AG09309 (cell line): ENCODE measurements around the gene NDUFS3.
"Not testable (repeated sequence)": the region's sequence is repeated elsewhere in the genome, so short reads cannot be mapped to it uniquely, and the experiment has no call there.

ENCODE experiments used
- DNase-seq: peaks from one replicate; pipeline ENCODE4 v3.0.0-alpha.2; 2010; ENCODE audit warnings: low read depth
- H3K4me3 ChIP-seq: 2 replicates; pipeline ENCODE4 v1.5.1; 2011; ENCODE audit warnings: mild to moderate bottlenecking, low read depth, low read length, moderate library complexity; ENCODE audit not compliant: control insufficient read depth
- TF ChIP-seq, protein P1 (sequence below): IDR thresholded peaks from 2 replicates; pipeline ENCODE4 v1.5.1; 2011; ENCODE audit warnings: mild to moderate bottlenecking, low read depth, low read length, inconsistent platforms; ENCODE audit not compliant: insufficient read depth, control insufficient read depth; ENCODE audit errors: missing control alignments

NDUFS3 gene

DNA sequence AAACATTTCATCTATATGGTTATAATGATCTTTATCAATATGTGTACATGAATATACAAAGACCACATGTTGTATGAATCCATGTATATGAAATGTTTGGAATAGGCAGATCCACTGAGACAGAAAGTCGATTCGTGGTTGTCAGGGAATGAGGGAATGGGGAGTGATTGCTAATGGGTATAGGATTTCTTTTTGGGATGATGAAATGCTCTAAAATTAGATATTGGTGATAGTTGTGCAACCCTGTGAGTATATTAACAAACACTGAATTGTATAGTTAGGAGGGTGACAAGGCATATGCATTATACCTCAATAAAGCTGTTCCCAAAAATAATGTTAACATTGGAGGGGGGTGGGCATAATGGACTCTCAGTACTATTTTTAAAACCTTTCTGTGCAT is 18.4 kb upstream of the NDUFS3 start:
- TF ChIP-seq, protein P1, sequence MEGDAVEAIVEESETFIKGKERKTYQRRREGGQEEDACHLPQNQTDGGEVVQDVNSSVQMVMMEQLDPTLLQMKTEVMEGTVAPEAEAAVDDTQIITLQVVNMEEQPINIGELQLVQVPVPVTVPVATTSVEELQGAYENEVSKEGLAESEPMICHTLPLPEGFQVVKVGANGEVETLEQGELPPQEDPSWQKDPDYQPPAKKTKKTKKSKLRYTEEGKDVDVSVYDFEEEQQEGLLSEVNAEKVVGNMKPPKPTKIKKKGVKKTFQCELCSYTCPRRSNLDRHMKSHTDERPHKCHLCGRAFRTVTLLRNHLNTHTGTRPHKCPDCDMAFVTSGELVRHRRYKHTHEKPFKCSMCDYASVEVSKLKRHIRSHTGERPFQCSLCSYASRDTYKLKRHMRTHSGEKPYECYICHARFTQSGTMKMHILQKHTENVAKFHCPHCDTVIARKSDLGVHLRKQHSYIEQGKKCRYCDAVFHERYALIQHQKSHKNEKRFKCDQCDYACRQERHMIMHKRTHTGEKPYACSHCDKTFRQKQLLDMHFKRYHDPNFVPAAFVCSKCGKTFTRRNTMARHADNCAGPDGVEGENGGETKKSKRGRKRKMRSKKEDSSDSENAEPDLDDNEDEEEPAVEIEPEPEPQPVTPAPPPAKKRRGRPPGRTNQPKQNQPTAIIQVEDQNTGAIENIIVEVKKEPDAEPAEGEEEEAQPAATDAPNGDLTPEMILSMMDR, result no peak
- DNase-seq, result no peak
- no peak overlapping the region for H3K4me3 ChIP-seq

DNA sequence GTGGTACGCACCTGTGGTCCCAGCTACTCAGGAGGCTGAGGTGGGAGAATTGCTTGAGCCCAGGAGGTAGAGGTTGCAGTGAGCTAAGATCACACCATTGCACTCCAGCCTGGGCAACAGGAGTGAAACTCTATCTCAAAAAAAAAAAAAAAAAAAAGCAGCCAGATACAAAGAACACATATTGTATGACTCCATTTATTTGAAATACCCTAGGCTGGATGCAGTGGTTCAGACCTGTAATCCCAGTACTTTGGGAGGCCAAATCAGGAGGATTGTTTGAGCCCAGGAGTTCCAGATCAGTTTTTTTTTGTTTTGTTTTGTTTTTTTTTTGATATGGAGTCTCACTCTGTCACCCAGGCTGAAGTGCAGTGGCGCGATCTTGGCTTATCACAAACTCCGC is 16.5 kb upstream of the NDUFS3 start:
- not testable (repeated sequence) for H3K4me3 ChIP-seq, DNase-seq

DNA sequence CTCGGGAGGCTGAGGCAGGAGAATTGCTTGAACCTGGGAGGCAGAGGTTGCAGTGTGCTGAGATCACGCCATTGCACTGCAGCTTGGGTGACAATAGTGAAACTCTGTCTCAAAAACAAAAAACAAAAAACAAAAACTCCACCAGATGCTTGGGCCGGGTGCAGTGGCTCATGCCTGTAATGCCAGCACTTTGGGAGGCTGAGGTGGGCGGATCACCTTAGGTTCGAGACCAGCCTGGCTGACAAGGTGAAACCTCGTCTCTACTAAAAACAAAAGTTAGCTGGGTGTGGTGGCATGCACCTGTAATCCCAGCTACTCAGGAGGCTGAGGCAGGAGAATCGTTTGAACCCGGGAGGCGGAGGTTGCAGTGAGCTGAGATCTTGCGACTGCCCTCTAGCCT is 14.5 kb upstream of the NDUFS3 start:
- not testable (repeated sequence) for DNase-seq, H3K4me3 ChIP-seq

DNA sequence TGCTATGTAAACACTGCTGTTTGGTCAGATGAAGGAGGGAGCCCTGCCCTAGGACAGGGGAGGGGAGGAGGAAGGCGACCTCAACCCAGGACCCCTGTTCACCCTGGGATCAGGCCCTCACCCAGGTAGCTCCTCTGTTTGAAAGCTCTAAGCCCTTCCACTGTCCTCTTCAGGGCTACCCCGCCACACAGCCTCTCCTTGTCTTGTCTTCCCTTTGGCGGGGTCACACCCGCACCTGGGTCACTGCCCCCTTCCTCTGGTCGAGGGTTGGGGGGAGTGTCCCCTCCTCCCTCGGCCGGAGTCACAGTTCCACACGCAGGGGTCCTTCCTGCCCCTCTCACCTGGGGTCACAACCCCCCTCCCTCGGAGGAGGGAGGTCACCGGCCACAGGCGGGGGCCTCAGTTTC is 13.9 kb upstream of the NDUFS3 start:
- TF ChIP-seq, protein P1, result no peak
- DNase-seq, result no peak
- peak overlapping the region; percentile 64 for H3K4me3 ChIP-seq

DNA sequence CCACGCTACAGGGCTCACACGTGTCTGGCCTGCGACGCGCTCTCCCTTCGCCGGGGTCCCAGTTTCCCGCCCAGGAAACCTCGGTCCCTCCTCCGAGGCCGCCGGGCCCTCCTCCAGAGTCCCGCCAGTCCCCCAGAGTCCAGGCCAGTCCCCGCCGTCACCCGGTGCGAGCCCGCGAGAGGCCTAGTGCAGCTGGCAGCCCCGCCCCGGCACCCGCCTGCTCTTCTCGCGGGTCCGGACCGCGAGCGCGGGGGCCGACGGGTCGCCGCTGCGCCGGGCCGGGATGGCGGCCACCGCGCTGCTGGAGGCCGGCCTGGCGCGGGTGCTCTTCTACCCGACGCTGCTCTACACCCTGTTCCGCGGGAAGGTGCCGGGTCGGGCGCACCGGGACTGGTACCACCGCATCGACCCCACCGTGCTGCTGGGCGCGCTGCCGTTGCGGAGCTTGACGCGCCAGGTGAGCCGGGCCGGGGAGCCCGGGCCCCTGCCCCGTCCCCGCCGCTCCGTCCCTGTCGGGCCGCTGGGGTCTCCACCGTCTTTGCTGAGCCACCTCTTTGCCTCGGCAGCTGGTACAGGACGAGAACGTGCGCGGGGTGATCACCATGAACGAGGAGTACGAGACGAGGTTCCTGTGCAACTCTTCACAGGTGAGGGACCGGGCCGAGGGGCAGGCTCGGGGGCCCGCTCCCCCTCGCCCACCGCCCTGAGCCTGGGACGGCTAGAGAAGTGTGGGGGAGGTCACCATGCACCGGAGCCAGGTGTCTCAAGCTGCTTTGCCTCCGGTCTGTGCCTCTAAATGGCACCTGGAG is 13.3 kb upstream of the NDUFS3 start, which contains the start of gene PTPMT1:
Gene PTPMT1 (plus strand): TSS at position 260 of the 809 bp plus-strand sequence. CDS start 24 bp downstream, at position 284.
- DNase-seq, result no peak
- TF ChIP-seq, protein P1, result no peak
- H3K4me3 ChIP-seq, result peak within 1 kb of the TSS; percentile 64

DNA sequence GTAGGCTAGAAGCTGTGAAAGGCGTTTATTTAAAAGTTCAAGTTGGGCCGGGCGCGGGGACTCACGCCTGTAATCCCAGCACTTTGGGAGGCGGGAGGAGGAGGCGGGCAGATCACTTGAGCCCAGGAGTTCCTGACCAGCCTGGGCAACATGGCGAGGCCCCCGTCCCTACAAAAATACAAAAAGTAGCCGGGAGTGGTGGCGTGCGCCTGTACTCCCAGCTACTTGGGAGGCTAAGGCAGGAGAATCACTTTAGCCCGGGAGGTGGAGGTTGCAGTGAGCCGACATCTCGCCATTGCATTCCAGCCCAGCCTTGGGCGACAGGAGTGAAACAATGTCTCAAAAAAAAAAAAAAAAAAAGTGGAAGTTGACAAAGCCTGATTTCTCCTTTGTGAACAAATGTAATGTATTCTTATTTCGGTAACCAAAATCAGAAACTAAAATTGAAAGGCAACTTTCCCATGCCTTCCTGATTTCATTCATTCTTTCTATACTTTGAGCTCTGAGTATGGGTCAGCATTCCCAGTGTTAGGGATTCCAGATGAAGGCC is 12.7 kb upstream of the NDUFS3 start:
- TF ChIP-seq, protein P1, result no peak
- DNase-seq, result no peak
- peak overlapping the region; percentile 64 for H3K4me3 ChIP-seq

DNA sequence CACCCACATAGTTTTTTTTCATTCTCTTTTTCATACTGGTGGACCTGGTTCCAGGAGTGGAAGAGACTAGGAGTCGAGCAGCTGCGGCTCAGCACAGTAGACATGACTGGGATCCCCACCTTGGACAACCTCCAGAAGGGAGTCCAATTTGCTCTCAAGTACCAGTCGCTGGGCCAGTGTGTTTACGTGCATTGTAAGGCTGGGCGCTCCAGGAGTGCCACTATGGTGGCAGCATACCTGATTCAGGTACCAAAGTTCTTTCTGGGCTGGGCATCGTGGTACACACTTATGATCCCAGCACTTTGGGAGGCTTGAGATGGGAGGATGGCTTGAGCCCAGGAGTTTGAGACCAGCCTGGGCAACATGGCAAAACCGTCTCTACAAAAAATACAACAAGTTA is 9.2 kb upstream of the NDUFS3 start:
- TF ChIP-seq, protein P1, result no peak
- no peak overlapping the region for H3K4me3 ChIP-seq
- DNase-seq, result no peak
